HG02981 (cell line): ENCODE measurements around the gene ULBP2.

Experiments used
- ATAC-seq: cut with Tn5 transposase; IDR thresholded peaks from one replicate; pipeline ENCODE4 v1.9.1; 2021; ENCODE audit warnings: mild to moderate bottlenecking, moderate library complexity; ENCODE audit not compliant: unreplicated experiment

Gene ULBP2

GRCh38 chr6:149995235-149995750 lies 53.5 kb downstream of the ULBP2 start:
- no peak for ATAC-seq

DNA sequence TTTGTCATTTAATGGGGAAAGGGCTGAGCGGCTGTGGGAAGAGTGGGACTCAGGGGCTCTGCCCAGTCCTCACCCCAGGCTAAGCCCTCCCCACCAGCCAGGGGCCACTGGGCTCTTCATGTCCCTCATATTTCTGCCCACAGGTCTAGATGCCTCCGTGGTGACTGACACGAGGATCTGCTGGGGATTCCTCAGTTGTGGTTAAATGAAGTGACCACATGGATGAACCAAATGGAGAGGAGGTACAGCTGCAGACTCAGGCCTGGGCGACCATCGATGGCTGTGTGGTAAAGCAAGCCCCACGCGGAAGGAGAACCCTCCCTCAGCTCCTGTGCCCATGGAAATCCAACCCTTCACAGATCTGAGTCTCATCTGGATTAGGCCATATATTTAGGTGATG lies 54.2 kb downstream of the ULBP2 start:
- no peak for ATAC-seq
